ENCODE results near the gene CAB39.

DNA sequence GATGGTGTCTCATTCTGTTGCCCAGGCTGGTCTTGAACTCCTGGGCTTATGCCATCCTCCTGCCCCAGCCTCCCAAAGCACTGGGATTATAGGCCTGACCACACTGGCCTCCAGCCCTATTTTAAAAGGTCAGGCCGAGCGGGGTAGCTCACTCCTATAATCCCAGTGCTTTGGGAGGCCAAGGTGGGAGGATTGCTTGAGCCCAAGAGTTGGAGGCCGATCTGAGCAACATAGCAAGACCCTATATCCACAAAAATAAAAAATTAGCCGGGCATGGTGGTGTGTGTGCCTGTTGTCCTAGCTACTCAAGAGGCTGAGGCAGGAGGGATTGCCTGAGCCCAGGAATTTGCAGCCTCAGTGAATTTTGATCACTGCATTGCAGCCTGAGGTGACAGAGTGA is 3.9 kb downstream of the CAB39 start:
- TF ChIP-seq, protein P1, sequence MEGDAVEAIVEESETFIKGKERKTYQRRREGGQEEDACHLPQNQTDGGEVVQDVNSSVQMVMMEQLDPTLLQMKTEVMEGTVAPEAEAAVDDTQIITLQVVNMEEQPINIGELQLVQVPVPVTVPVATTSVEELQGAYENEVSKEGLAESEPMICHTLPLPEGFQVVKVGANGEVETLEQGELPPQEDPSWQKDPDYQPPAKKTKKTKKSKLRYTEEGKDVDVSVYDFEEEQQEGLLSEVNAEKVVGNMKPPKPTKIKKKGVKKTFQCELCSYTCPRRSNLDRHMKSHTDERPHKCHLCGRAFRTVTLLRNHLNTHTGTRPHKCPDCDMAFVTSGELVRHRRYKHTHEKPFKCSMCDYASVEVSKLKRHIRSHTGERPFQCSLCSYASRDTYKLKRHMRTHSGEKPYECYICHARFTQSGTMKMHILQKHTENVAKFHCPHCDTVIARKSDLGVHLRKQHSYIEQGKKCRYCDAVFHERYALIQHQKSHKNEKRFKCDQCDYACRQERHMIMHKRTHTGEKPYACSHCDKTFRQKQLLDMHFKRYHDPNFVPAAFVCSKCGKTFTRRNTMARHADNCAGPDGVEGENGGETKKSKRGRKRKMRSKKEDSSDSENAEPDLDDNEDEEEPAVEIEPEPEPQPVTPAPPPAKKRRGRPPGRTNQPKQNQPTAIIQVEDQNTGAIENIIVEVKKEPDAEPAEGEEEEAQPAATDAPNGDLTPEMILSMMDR (IDR thresholded peaks at IDR 0.05), result no peak
- TF ChIP-seq ZFX (IDR thresholded peaks at IDR 0.05; ENCODE audit: borderline replicate concordance), result no peak
